Immature natural killer cell (primary cell): ENCODE results near the gene NAALADL1. TPM values are rescaled to one million over a fixed set of nuclear protein-coding genes. Genes with fewer than 3 reads are reported as not detected.

Experiments
- DNase-seq, 3 donors: peaks; one replicate each; pipeline ENCODE4 v3.0.0; 2022; ENCODE audit warnings: mixed read lengths in 1 of 3
- H3K27ac Mint-ChIP-seq, 6 donors: one replicate each; pipeline ENCODE4 v1.8.0; 2020; ENCODE audit warnings: mixed read lengths in 6 of 6, mild to moderate bottlenecking in 5 of 6, inconsistent platforms in 4 of 6, moderate library complexity in 3 of 6
- H3K27me3 Mint-ChIP-seq, 3 donors: one replicate each; pipeline ENCODE4 v1.8.0; 2020 to 2021; ENCODE audit warnings: low read depth in 3 of 3, mild to moderate bottlenecking in 3 of 3, mixed read lengths in 3 of 3, moderate library complexity in 3 of 3, inconsistent platforms in 1 of 3
- H3K36me3 Mint-ChIP-seq, 3 donors: one replicate each; pipeline ENCODE4 v1.8.0; 2020; ENCODE audit warnings: mixed read lengths in 3 of 3, inconsistent platforms in 2 of 3, mild to moderate bottlenecking in 2 of 3
- H3K4me1 Mint-ChIP-seq, 2 donors: one replicate each; pipeline ENCODE4 v1.8.0; 2020; ENCODE audit warnings: inconsistent platforms in 2 of 2, mild to moderate bottlenecking in 2 of 2, mixed read lengths in 2 of 2, moderate library complexity in 1 of 2
- H3K4me3 Mint-ChIP-seq, 5 donors: one replicate each; pipeline ENCODE4 v1.8.0; 2020; ENCODE audit warnings: mild to moderate bottlenecking in 5 of 5, mixed read lengths in 5 of 5, inconsistent platforms in 3 of 5, moderate library complexity in 3 of 5
- H3K9me3 Mint-ChIP-seq, 6 donors: one replicate each; pipeline ENCODE4 v1.8.0; 2020; ENCODE audit warnings: mild to moderate bottlenecking in 6 of 6, mixed read lengths in 6 of 6, inconsistent platforms in 4 of 6, moderate library complexity in 3 of 6
- polyA plus RNA-seq, 3 donors: library from polyadenylated mRNA; unstranded; fragments of 300-500 nt; fragmentation: Illumina TruSeq; gene quantifications; one replicate each; pipeline ENCODE4 v1.2.3, GENCODE V29; 2021

NAALADL1 gene, protein sequence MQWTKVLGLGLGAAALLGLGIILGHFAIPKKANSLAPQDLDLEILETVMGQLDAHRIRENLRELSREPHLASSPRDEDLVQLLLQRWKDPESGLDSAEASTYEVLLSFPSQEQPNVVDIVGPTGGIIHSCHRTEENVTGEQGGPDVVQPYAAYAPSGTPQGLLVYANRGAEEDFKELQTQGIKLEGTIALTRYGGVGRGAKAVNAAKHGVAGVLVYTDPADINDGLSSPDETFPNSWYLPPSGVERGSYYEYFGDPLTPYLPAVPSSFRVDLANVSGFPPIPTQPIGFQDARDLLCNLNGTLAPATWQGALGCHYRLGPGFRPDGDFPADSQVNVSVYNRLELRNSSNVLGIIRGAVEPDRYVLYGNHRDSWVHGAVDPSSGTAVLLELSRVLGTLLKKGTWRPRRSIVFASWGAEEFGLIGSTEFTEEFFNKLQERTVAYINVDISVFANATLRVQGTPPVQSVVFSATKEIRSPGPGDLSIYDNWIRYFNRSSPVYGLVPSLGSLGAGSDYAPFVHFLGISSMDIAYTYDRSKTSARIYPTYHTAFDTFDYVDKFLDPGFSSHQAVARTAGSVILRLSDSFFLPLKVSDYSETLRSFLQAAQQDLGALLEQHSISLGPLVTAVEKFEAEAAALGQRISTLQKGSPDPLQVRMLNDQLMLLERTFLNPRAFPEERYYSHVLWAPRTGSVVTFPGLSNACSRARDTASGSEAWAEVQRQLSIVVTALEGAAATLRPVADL
- polyA plus RNA-seq: 100 to 1,000 TPM in 1 of 3 donors, 10 to 100 TPM in 2; 64.4 to 103 (median 88.7) TPM

DNA sequence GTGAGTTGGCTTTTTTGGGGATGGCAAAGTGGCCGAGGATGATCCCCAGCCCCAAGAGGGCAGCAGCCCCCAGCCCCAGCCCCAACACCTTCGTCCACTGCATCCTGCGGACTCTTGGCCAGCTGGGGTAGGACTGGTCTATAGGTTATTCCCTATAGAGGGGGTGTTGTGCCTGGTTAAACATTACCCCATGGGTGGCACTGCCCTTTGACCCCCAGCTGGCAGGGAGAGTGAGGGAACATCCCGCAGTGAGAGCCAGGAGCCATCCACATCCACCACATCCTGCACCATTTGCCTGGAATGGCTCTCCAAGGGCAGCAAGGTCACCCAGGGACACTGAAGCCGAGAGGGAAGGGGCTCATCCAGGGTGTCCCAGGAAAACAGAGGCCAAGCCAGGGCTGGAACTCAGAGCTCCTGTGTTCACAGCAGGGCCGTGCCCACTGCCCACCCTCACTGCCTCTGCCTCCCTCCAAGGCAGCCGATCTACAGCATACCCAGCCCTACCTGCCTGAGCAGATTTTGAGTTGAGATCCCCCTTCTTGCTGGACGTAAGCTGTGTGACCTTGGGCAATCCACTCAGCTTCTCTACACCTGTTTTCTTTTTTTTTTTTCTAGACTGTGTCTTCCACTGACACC, at the start of gene NAALADL1:
NAALADL1 (minus strand) TSS at position 135 of the 636 bp plus-strand sequence; CDS start at position 103, 32 bp downstream.
- no peak within 1 kb of the TSS for H3K4me3 Mint-ChIP-seq
- H3K36me3 Mint-ChIP-seq: no peaks in the 10 kb centered on the region
- H3K27ac Mint-ChIP-seq: no peak within 1 kb of the TSS
- H3K27me3 Mint-ChIP-seq: peaks cover 1 to 5% (median 4%) of the 10 kb centered on the region in 3 donors
- no peak for DNase-seq
- H3K4me1 Mint-ChIP-seq: no peaks in the 10 kb centered on the region
- no peaks in the 10 kb centered on the region for H3K9me3 Mint-ChIP-seq

DNA sequence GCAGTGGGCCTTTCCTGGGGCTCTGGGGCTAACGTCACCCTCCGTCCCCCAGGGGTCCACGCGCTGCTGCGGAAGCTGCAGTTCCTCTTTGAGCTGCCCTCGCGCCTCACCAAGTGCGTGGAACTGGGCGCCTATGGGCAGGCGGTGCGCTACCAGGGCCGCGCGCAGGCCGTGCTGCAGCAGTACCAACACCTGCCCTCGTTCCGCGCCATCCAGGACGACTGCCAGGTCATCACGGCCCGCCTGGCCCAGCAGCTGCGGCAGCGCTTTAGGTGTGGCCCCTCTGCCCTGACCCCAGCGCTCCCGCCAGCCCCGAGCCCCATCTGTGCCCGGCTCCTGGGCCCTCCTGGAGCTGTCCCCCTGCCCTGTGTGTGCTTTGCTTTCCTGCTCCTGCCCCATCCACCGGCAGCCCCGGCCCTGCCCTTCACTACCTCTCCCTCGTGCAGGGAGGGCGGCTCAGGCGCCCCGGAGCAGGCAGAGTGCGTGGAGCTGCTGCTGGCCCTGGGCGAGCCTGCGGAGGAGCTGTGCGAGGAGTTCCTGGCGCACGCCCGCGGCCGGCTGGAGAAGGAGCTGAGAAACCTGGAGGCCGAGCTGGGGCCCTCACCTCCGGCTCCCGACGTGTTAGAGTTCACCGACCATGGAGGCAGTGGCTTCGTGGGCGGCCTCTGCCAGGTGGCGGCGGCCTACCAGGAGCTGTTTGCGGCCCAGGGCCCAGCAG, 49.6 kb upstream of the NAALADL1 start:
- H3K4me1 Mint-ChIP-seq: peaks cover 27 to 53% of the 10 kb centered on the region in 2 donors
- H3K36me3 Mint-ChIP-seq: peaks cover 3 to 16% (median 4%) of the 10 kb centered on the region in 3 donors
- no peak overlapping the region for H3K4me3 Mint-ChIP-seq
- H3K9me3 Mint-ChIP-seq: no peaks in the 10 kb centered on the region
- no peak for DNase-seq
- H3K27ac Mint-ChIP-seq: no peak overlapping the region
- H3K27me3 Mint-ChIP-seq: peaks cover 5 to 8% (median 7%) of the 10 kb centered on the region in 3 donors

- Mint-ChIP-seq H3K27ac (no peak overlapping the region), H3K4me3 (no peak overlapping the region), H3K27me3 (peaks cover 3 to 8% (median 6%) of the 10 kb centered on the region in 3 donors), H3K36me3 (peaks cover 3 to 16% (median 4%) of the 10 kb centered on the region in 3 donors), H3K9me3 (no peaks in the 10 kb centered on the region), H3K4me1 (peaks cover 26 to 53% of the 10 kb centered on the region in 2 donors)
- no peak for DNase-seq
Observed at GRCh38 chr11:65107078-65107477, 48.7 kb upstream of the NAALADL1 start.

GRCh38 chr11:65104628-65105027, 46.3 kb upstream of the NAALADL1 start:
- no peak for DNase-seq
- Mint-ChIP-seq H3K36me3 (peaks cover 3 to 13% (median 4%) of the 10 kb centered on the region in 3 donors), H3K9me3 (no peaks in the 10 kb centered on the region), H3K4me1 (peaks cover 6 to 34% of the 10 kb centered on the region in 2 donors), H3K27ac (peak overlapping the region in 1 of 6 donors; percentile 8), H3K4me3 (no peak overlapping the region), H3K27me3 (peaks cover 0 to 1% (median 0%) of the 10 kb centered on the region in 3 donors)

DNA sequence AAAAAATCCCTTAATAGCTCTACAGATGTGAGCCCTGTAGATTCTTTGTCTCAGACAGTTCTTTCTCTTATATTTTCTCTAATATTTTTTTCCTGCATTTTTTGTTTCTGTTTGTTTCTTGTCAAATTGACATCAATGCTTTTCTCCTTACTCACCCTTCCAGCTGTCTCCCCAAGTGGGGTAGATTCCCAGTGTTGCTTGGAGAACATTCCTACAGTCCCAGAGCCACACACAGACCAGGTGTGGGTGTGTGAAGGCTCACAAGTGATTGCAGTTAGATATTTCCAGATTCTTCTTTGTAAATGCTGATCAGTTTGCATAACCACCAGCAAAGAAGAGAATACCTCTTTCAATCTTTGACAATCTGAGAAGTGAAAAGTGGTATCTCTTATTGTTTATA, 45.1 kb upstream of the NAALADL1 start:
- Mint-ChIP-seq H3K27ac (peak overlapping the region in 1 of 6 donors; percentile 57), H3K4me1 (peaks cover 10 to 40% of the 10 kb centered on the region in 2 donors), H3K4me3 (no peak overlapping the region), H3K9me3 (no peaks in the 10 kb centered on the region), H3K36me3 (peaks cover 3 to 13% (median 4%) of the 10 kb centered on the region in 3 donors), H3K27me3 (peaks cover 0 to 1% (median 1%) of the 10 kb centered on the region in 3 donors)
- no peak for DNase-seq

DNA sequence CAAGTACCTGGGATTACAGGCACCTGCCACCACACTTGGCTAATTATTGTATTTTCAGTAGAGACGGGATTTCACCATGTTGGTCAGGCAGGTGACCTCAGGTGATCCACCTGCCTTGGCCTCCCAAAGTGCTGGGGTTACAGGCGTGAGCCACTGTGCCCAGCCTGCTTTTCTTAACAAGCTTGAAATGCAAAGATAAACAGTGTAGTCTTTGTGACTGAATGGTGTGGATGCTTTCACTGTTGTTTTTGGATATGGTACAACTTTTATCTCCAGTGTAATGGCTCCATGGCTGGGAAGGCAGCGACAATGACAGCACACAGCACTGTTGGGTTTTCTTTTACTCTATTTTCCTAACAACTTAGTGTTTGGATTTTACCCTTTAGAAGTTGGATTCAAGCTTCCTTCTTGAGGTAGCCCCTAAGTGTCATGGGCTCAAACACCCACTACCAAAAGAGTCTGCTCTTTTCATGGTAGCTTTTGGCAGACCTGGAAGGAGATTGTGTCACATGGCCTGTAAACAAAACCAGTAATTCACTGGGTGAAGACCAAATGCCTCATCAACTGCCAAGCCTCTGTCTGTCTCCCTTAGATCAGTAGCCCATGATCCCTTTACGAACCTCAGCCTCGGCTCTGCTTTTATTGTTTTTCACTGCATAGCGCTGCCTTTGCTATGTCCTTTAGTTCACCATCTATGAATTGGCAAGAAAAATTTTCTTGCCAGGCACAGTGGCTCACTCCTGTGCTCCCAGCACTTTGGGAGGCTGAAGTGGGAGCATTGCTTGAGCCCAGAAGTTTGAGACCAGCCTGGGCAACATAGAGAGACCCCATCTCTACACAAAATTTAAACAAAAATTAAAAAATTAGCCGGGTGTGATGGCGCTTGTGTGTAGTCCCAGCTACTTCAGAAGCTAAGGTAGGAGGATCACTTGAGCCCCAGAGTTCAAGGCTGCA, 44.1 kb upstream of the NAALADL1 start:
- DNase-seq: no peak
- peaks cover 0 to 1% (median 1%) of the 10 kb centered on the region in 3 donors for H3K27me3 Mint-ChIP-seq
- H3K9me3 Mint-ChIP-seq: no peaks in the 10 kb centered on the region
- H3K36me3 Mint-ChIP-seq: peaks cover 3 to 13% (median 4%) of the 10 kb centered on the region in 3 donors
- H3K27ac Mint-ChIP-seq: no peak overlapping the region
- H3K4me1 Mint-ChIP-seq: peaks cover 14 to 46% of the 10 kb centered on the region in 2 donors
- H3K4me3 Mint-ChIP-seq: no peak overlapping the region

GRCh38 chr11:65100674-65101350, 42.5 kb upstream of the NAALADL1 start:
- Mint-ChIP-seq H3K4me3 (no peak overlapping the region), H3K4me1 (peaks cover 16 to 47% of the 10 kb centered on the region in 2 donors), H3K27ac (no peak overlapping the region), H3K9me3 (no peaks in the 10 kb centered on the region), H3K36me3 (peaks cover 0 to 7% (median 3%) of the 10 kb centered on the region in 3 donors), H3K27me3 (peaks cover 0 to 9% (median 5%) of the 10 kb centered on the region in 3 donors)
- DNase-seq: no peak

DNA sequence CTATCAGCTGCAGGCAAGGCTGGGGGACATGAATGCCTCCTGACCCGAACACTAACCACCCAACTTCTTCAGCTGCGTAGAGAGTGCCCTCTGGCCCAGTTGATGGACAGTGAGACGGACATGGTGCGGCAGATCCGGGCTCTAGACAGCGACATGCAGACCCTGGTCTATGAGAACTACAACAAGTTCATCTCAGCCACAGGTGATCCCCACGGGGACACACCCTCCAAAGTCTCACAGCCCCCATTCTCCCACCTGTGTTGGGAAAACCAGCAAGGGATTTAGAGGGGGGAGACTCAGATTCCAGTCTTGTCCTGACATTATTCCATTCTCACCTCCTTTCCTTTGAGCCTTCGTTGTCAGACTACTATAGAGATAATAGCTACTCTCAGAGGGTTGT, 38.6 kb upstream of the NAALADL1 start:
- Mint-ChIP-seq H3K4me3 (peak overlapping the region; percentile 91 to 96 (median 94)), H3K27me3 (peaks cover 0 to 9% (median 7%) of the 10 kb centered on the region in 3 donors), H3K36me3 (no peaks in the 10 kb centered on the region), H3K27ac (peak overlapping the region; percentile 83 to 96 (median 94)), H3K4me1 (peaks cover 18 to 27% of the 10 kb centered on the region in 2 donors), H3K9me3 (no peaks in the 10 kb centered on the region)
- DNase-seq: no peak

DNA sequence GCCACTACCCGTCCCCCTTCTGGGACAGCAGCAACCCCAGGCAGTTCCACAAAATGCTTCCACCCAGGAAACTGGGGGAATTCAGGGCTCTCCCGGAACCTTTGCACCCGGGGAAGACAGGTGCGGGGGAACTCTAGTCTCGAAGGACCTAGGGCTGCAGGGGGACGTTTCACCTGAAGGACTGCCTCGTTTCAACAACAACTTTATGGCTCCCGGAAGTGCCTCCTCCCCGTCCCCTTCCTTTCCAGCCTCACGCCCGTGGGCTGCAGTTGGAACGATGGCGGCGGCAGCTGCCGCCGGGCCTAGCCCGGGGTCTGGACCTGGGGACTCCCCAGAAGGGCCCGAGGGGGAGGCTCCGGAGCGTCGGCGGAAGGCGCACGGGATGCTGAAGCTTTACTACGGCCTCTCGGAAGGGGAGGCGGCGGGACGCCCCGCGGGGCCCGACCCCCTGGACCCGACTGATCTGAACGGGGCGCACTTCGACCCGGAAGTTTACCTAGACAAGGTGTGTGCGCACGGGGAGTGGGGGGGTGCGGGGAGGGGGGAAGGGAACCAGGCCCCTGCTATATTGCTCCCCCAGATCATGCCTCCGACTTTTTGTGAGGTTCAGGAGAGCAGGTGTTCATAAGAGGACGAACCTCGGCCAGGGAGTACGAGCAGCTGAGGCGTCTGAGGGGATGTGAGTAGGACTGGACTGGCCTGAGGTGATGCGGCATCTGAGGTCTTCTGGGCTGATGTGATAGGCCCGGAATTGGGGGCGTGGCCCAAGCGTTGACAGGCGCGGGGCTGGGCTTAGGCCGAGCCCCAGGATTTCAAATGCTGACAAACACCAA, 37.8 kb upstream of the NAALADL1 start, which contains the start of gene VPS51:
VPS51 (plus strand) TSS at position 241 of the 833 bp plus-strand sequence; CDS start at position 278, 37 bp downstream.
- no peaks in the 10 kb centered on the region for H3K9me3 Mint-ChIP-seq
- H3K36me3 Mint-ChIP-seq: no peaks in the 10 kb centered on the region
- peak; percentile 82 to 86 (median 86) for DNase-seq
- H3K4me3 Mint-ChIP-seq: peak within 1 kb of the TSS; percentile 91 to 96 (median 94)
- H3K27me3 Mint-ChIP-seq: peaks cover 0 to 9% (median 7%) of the 10 kb centered on the region in 3 donors
- H3K27ac Mint-ChIP-seq: peak within 1 kb of the TSS; percentile 83 to 96 (median 95)
- H3K4me1 Mint-ChIP-seq: peaks cover 18 to 27% of the 10 kb centered on the region in 2 donors

DNA sequence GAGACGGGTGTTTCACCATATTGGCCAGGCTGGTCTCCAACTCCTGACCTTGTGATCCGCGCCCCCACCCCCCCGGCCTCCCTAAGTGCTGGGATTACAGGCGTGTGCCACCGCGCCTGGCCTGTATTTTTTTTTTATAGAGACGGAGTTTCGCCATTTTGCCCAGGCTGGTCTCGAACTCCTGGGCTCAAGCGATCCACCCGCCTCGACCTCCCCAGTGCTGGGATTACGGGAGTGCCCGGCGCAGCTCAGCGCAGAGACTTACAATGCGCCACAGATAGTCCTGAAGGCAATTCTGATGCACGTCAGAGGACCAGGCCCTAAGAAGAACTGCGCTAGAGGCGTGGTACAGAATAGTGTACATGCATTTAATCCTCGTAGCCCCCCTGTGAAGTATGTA, 37.1 kb upstream of the NAALADL1 start:
- no peak for DNase-seq
- Mint-ChIP-seq H3K36me3 (no peaks in the 10 kb centered on the region), H3K27ac (peak overlapping the region; percentile 83 to 96 (median 95)), H3K4me3 (peak overlapping the region; percentile 91 to 96 (median 94)), H3K4me1 (peaks cover 18 to 27% of the 10 kb centered on the region in 2 donors), H3K9me3 (no peaks in the 10 kb centered on the region), H3K27me3 (peaks cover 0 to 9% (median 7%) of the 10 kb centered on the region in 3 donors)

- no peak for DNase-seq
- peaks cover 0 to 4% (median 2%) of the 10 kb centered on the region in 3 donors for H3K27me3 Mint-ChIP-seq
- no peak overlapping the region for H3K4me3 Mint-ChIP-seq
- H3K27ac Mint-ChIP-seq: no peak overlapping the region
- H3K9me3 Mint-ChIP-seq: no peaks in the 10 kb centered on the region
- peaks cover 8 to 19% (median 9%) of the 10 kb centered on the region in 3 donors for H3K36me3 Mint-ChIP-seq
- peaks cover 5 to 6% of the 10 kb centered on the region in 2 donors for H3K4me1 Mint-ChIP-seq
Observed at GRCh38 chr11:65090628-65091027, 32.3 kb upstream of the NAALADL1 start.
